PC-9 (cell line): ENCODE measurements around the gene RGS11. TPM values are rescaled to one million over a fixed set of nuclear protein-coding genes. Genes with fewer than 3 reads are reported as not detected.
"Not testable (repeated sequence)": the region's sequence is repeated elsewhere in the genome, so short reads cannot be mapped to it uniquely, and the experiment has no call there.

ENCODE experiments used
- BruUV-seq: library from RNA; stranded (reverse); fragments of 400-500 nt; replicated peaks from 2 replicates; lab custom pipeline; 2021; lab: Mats Ljungman, UMichigan
- CTCF ChIA-PET: fragments of 300-600 bp; sonication (Branson Sonifier 250); formaldehyde crosslinking; loops from one replicate; lab custom pipeline; 2022; ENCODE audit warnings: antibody characterized with exemption; lab: Charles Lee
- POLR2A ChIA-PET: fragments of 300-600 bp; sonication (Branson Sonifier 250); formaldehyde crosslinking; loops from one replicate; lab custom pipeline; 2022; ENCODE audit warnings: antibody characterized with exemption; ENCODE audit not compliant: unreplicated experiment; lab: Charles Lee
- DNase-seq, 2 experiments: peaks; one replicate each; pipeline versions ENCODE4 v3.0.0 to v3.0.0-alpha.2; 2015 to 2022; ENCODE audit warnings: mixed read lengths in 1 of 2
- H2AFZ ChIP-seq: fragments of 200-600 bp; sonication (generic); 2 replicates; pipeline ENCODE4 v1.8.1; 2017; ENCODE audit warnings: antibody characterized with exemption
- H3F3A ChIP-seq: fragments of 200-600 bp; sonication (generic); 2 replicates; pipeline ENCODE4 v1.8.1; 2017; ENCODE audit warnings: antibody characterized with exemption, mild to moderate bottlenecking, low read depth; ENCODE audit not compliant: insufficient read depth
- H3K27ac ChIP-seq: fragments of 200-600 bp; sonication (generic); 2 replicates; pipeline ENCODE4 v1.6.1; 2016; ENCODE audit warnings: mixed run types
- H3K27me3 ChIP-seq: fragments of 200-600 bp; sonication (generic); 2 replicates; pipeline ENCODE4 v1.6.1; 2016; ENCODE audit warnings: low read depth, mixed run types; ENCODE audit not compliant: insufficient read depth
- H3K36me3 ChIP-seq: fragments of 200-600 bp; sonication (generic); 2 replicates; pipeline ENCODE4 v1.6.1; 2016; ENCODE audit warnings: low read depth, mixed run types
- H3K4me1 ChIP-seq: fragments of 200-600 bp; sonication (generic); replicated peaks from 2 replicates; pipeline ENCODE4 v1.6.1; 2016; ENCODE audit warnings: mixed run types; ENCODE audit not compliant: insufficient read depth
- H3K4me2 ChIP-seq: fragments of 200-600 bp; sonication (generic); 2 replicates; pipeline ENCODE4 v1.6.1; 2017; ENCODE audit warnings: mixed run types
- H3K4me3 ChIP-seq: fragments of 200-600 bp; sonication (generic); 2 replicates; pipeline ENCODE4 v1.6.1; 2016; ENCODE audit warnings: mixed run types
- H3K79me2 ChIP-seq: fragments of 200-600 bp; sonication (generic); 2 replicates; pipeline ENCODE4 v1.6.1; 2017; ENCODE audit warnings: low read depth, mixed run types
- H3K9me2 ChIP-seq: fragments of 200-600 bp; sonication (generic); 2 replicates; pipeline ENCODE4 v1.8.1; 2017; ENCODE audit warnings: mild to moderate bottlenecking; ENCODE audit not compliant: insufficient read depth
- H3K9me3 ChIP-seq: fragments of 200-600 bp; sonication (generic); 2 replicates; pipeline ENCODE4 v1.8.1; 2016; ENCODE audit warnings: low read depth; ENCODE audit not compliant: insufficient read depth
- H4K20me1 ChIP-seq: fragments of 200-600 bp; sonication (generic); 2 replicates; pipeline ENCODE4 v1.8.1; 2017; ENCODE audit not compliant: insufficient read depth
- CTCF ChIP-seq: fragments of 200-600 bp; sonication (generic); conservative IDR thresholded peaks from 2 replicates; pipeline ENCODE4 v1.6.1; 2017; ENCODE audit warnings: mixed run types, antibody characterized with exemption, mild to moderate bottlenecking, moderate library complexity
- EZH2 ChIP-seq: fragments of 200-600 bp; sonication (generic); IDR thresholded peaks from 2 replicates; pipeline ENCODE4 v1.8.0; 2017; ENCODE audit warnings: antibody characterized with exemption, low read depth
- intact Hi-C: fragments of 100-400 bp; cut with micrococcal nuclease; formaldehyde crosslinking; loops from one replicate; pipeline ENCODE4 v1.10.0; 2022; ENCODE audit not compliant: unreplicated experiment
- total RNA-seq: library from RNA; stranded (reverse); gene quantifications from 2 replicates; pipeline ENCODE4 v1.2.3, GENCODE V29; 2021

Gene RGS11
- total RNA-seq, 1 experiment from 2014 or later, result not detected

GRCh38 chr16:268141-269053 is 7.3 kb downstream of the RGS11 start:
- peak in 1 of 2 experiments; percentile 44 for DNase-seq
- Histone ChIP-seq H3K9me3 (no peaks in the 10 kb centered on the region), H3K27me3 (peaks cover 8% of the 10 kb centered on the region), H3K4me1 (no peaks in the 10 kb centered on the region), H3K36me3 (no peaks in the 10 kb centered on the region), H2AFZ (no peak overlapping the region), H3K9me2 (no peaks in the 10 kb centered on the region), H3K27ac (no peak overlapping the region), H4K20me1 (no peaks in the 10 kb centered on the region), H3F3A (0 out of 2 replicates have a peak, but pooled peaks cover 5% of the 10 kb centered on the region), H3K79me2 (no peaks in the 10 kb centered on the region), H3K4me3 (no peak overlapping the region), H3K4me2 (no peak overlapping the region)
- TF ChIP-seq EZH2 (no peak), CTCF (no peak)
- BruUV-seq, result TSS peak; percentile 32
- ChIA-PET POLR2A (interaction anchor here (0.6 to 0.7 kb wide), 3 partner anchors 11 to 123 kb away, joined by 3 to 5 read pairs (median 4); no protein-coding TSS in a partner anchor), CTCF (no interaction called here)
- intact Hi-C loops, result no loop called here

GRCh38 chr16:267562-267961 is 8.2 kb downstream of the RGS11 start:
- H3K79me2 ChIP-seq, intact Hi-C loops, H3K4me2 ChIP-seq, H3K27ac ChIP-seq, H3K4me3 ChIP-seq, H3K9me3 ChIP-seq, H3K9me2 ChIP-seq, DNase-seq, POLR2A ChIA-PET, CTCF ChIA-PET, H3F3A ChIP-seq, H2AFZ ChIP-seq, BruUV-seq, H3K27me3 ChIP-seq, H4K20me1 ChIP-seq, H3K36me3 ChIP-seq, H3K4me1 ChIP-seq: not testable (repeated sequence)

- no peak for DNase-seq
- no peaks in the 10 kb centered on the region for H4K20me1 ChIP-seq
- ChIA-PET CTCF (no interaction called here), POLR2A (interaction anchor here (0.5 kb wide), 1 partner anchor 11 kb away, joined by 4 read pairs; no protein-coding TSS in a partner anchor)
- no peak overlapping the region for H3K4me2 ChIP-seq
- H3K27ac ChIP-seq, result no peak overlapping the region
- no peak overlapping the region for H2AFZ ChIP-seq
- no TSS peak for BruUV-seq
- no peaks in the 10 kb centered on the region for H3K4me1 ChIP-seq
- H3K9me3 ChIP-seq, result no peaks in the 10 kb centered on the region
- H3K79me2 ChIP-seq, result no peaks in the 10 kb centered on the region
- H3K36me3 ChIP-seq, result no peaks in the 10 kb centered on the region
- intact Hi-C loops, result no loop called here
- no peak overlapping the region for H3K4me3 ChIP-seq
- H3F3A ChIP-seq, result no peaks in the 10 kb centered on the region
- TF ChIP-seq CTCF, result no peak
- TF ChIP-seq EZH2, result no peak
- peaks cover 5% of the 10 kb centered on the region; the same call in 1 of the 2 replicates for H3K27me3 ChIP-seq
- H3K9me2 ChIP-seq, result no peaks in the 10 kb centered on the region
These were observed 9.2 kb downstream of the RGS11 start for GRCh38 chr16:266258-267164.
